HepG2 (cell line): ENCODE measurements around the gene ZNF33B. TPM values are rescaled to one million over a fixed set of nuclear protein-coding genes. Genes with fewer than 3 reads are reported as not detected.
A peak's percentile ranks its signal among the peaks of the same experiment; 100 is the strongest.

Experiments
- CENPX ChIP-seq: sonication (generic); formaldehyde crosslinking; IDR thresholded peaks from 2 replicates; pipeline ENCODE4 v1.9.0; 2021; ENCODE audit warnings: mild to moderate bottlenecking, missing genetic modification reagents, moderate library complexity
- DMTF1 ChIP-seq: sonication (generic); formaldehyde crosslinking; IDR thresholded peaks from 2 replicates; pipeline ENCODE4 v1.4.0; 2020; ENCODE audit warnings: mild to moderate bottlenecking, missing genetic modification reagents
- HNRNPH1 ChIP-seq: fragments of 200-400 bp; formaldehyde crosslinking; optimal IDR thresholded peaks from 2 replicates; pipeline ENCODE3; 2017; ENCODE audit warnings: mild to moderate bottlenecking, low read depth, low read length
- MED8 ChIP-seq: sonication (generic); formaldehyde crosslinking; IDR thresholded peaks from 2 replicates; pipeline ENCODE4 v1.8.1; 2023; ENCODE audit warnings: mild to moderate bottlenecking, missing genetic modification reagents; ENCODE audit not compliant: insufficient replicate concordance
- MTA1 ChIP-seq: sonication (generic); formaldehyde crosslinking; IDR thresholded peaks from 2 replicates; pipeline ENCODE4 v1.4.0; 2020; ENCODE audit warnings: missing genetic modification reagents, mild to moderate bottlenecking, borderline replicate concordance
- PAXIP1 ChIP-seq: sonication (generic); formaldehyde crosslinking; conservative IDR thresholded peaks from 2 replicates; pipeline ENCODE4 v1.4.0; 2020; ENCODE audit warnings: mild to moderate bottlenecking, missing genetic modification reagents, moderate library complexity
- RBFOX2 ChIP-seq: fragments of 200-400 bp; formaldehyde crosslinking; IDR thresholded peaks from 2 replicates; pipeline ENCODE4 v1.6.1; 2017; ENCODE audit warnings: low read depth, mild to moderate bottlenecking, low read length
- SKIL ChIP-seq: sonication (generic); formaldehyde crosslinking; IDR thresholded peaks from 2 replicates; pipeline ENCODE4 v1.8.0; 2022; ENCODE audit warnings: missing genetic modification reagents, mild to moderate bottlenecking, moderate library complexity, borderline replicate concordance
- SNAPC4 ChIP-seq: sonication (generic); formaldehyde crosslinking; IDR thresholded peaks from 2 replicates; pipeline ENCODE4 v1.4.0; 2020; ENCODE audit warnings: mild to moderate bottlenecking, missing genetic modification reagents
- TEAD3 ChIP-seq: optimal IDR thresholded peaks from 2 replicates; pipeline ENCODE3; 2016; ENCODE audit warnings: borderline replicate concordance
- ZBTB38 ChIP-seq: sonication (generic); formaldehyde crosslinking; IDR thresholded peaks from 2 replicates; pipeline ENCODE4 v1.5.1; 2020; ENCODE audit warnings: mild to moderate bottlenecking, missing genetic modification reagents
- ZNF768 ChIP-seq: sonication (generic); formaldehyde crosslinking; IDR thresholded peaks from 2 replicates; pipeline ENCODE4 v1.4.0; 2020; ENCODE audit warnings: missing genetic modification reagents
- ZSCAN5A ChIP-seq: sonication (generic); formaldehyde crosslinking; IDR thresholded peaks from 2 replicates; pipeline ENCODE4 v1.8.0; 2022; ENCODE audit warnings: mild to moderate bottlenecking, missing genetic modification reagents, borderline replicate concordance
- polyA plus RNA-seq, 8 experiments: library from polyadenylated mRNA; depleted of rRNA in 3 of 8; stranded (reverse) in 7 of 8; unstranded in 1 of 8; fragments of >200 nt; fragmentation: Illumina TruSeq in 4 of 8; extraction: Trizol in 4 of 8; gene quantifications; 2 replicates each; pipeline versions ENCODE4 v1.2.1 to v1.2.3, GENCODE V29; 2011 to 2016; ENCODE audit warnings: low read depth in 4 of 8, missing spikeins in 1 of 8, mixed read lengths in 1 of 8; ENCODE audit not compliant: insufficient read depth in 1 of 8
- total RNA-seq, 5 experiments: library from RNA; depleted of rRNA; stranded (reverse); fragments of >200 nt; fragmentation: Illumina TruSeq; extraction: Trizol; gene quantifications; 2 replicates each; pipeline ENCODE4 v1.2.3, GENCODE V29; 2016; ENCODE audit warnings: low read depth in 1 of 5

The ZNF33B gene
- total and polyA plus RNA-seq, 2 of the 13 experiments (the other 11 are each of a cell fraction or from before 2014, with no cell fraction given), result 18.4 to 23.5 TPM

- no peak for TF ChIP-seq SNAPC4 (CRISPR knock-in tag)
- TF ChIP-seq MED8 (CRISPR knock-in tag), result no peak
- peak; percentile 57 for TF ChIP-seq TEAD3 (CRISPR knock-in tag)
- no peak for TF ChIP-seq MTA1 (CRISPR knock-in tag)
- no peak for TF ChIP-seq ZNF768 (CRISPR knock-in tag)
- TF ChIP-seq HNRNPH1, result no peak
- no peak for TF ChIP-seq ZSCAN5A (CRISPR knock-in tag)
- TF ChIP-seq DMTF1 (CRISPR knock-in tag), result no peak
- TF ChIP-seq RBFOX2, result 0 out of 2 replicates have a peak, but pooled peaks have one; percentile 46
- TF ChIP-seq CENPX (CRISPR knock-in tag), result no peak
- peak; percentile 74 for TF ChIP-seq PAXIP1 (CRISPR knock-in tag)
- 0 out of 2 replicates have a peak, but pooled peaks have one; percentile 35 for TF ChIP-seq SKIL (CRISPR knock-in tag)
- no peak for TF ChIP-seq ZBTB38
Observed at GRCh38 chr10:42543840-42544372, 94.5 kb downstream of the ZNF33B start (continued).
